ENCODE results near the gene CACTIN.

DNA sequence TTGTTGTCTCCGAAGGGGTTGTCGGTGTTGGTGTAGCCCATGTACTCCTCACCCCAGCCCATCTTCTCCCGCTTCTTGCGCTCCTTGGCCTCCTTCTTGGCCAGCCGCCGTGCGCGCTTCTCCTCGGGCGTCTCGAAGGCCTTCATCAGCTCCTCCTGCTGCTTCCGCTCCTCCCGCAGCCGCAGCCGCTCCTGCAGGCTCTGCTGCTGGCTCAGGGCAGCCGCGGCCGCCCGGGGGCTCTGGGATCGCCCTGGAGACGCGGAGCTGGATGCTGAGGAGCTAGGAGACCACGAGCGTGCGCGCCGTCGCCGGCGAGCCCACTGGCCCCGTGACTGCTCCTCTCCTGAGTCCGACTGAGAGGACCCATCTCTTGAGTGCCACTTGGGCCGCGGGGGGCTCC is 2.9 kb downstream of the CACTIN start:
- no peak for TF ChIP-seq TAF1 (IDR thresholded peaks at IDR 0.05; ENCODE audit: borderline replicate concordance, low read depth, low read length)
- no peak for TF ChIP-seq POLR2AphosphoS5 (IDR thresholded peaks at IDR 0.05; ENCODE audit: low read depth, low read length)
- TF ChIP-seq POLR2A (IDR thresholded peaks at IDR 0.05; ENCODE audit: low read depth, low read length), result no peak
